H9 (cell line): Measurements from ENCODE around the gene PRG2. TPM values are rescaled to one million over a fixed set of nuclear protein-coding genes. Genes with fewer than 3 reads are reported as not detected.

ENCODE experiments used
- DNase-seq: peaks from one replicate; pipeline ENCODE4 v3.0.0-alpha.2; 2017
- H2AFZ ChIP-seq: one replicate; pipeline ENCODE4 v1.6.1; 2013; ENCODE audit warnings: mild to moderate bottlenecking, low read length, control low read depth, moderate library complexity
- H2AK5ac ChIP-seq: 2 replicates; pipeline ENCODE4 v1.6.1; 2013; ENCODE audit warnings: low read length, control low read depth, mixed read lengths; ENCODE audit not compliant: insufficient read length
- H2BK120ac ChIP-seq: one replicate; pipeline ENCODE4 v1.6.1; 2013; ENCODE audit warnings: low read depth, mild to moderate bottlenecking, low read length, control low read depth, inconsistent platforms; ENCODE audit not compliant: poor library complexity, severe bottlenecking
- H2BK12ac ChIP-seq: 2 replicates; pipeline ENCODE4 v1.6.1; 2013; ENCODE audit warnings: low read length, control low read depth, mixed read lengths, low read depth; ENCODE audit not compliant: insufficient read length
- H2BK15ac ChIP-seq: 2 replicates; pipeline ENCODE4 v1.6.1; 2013; ENCODE audit warnings: low read depth, low read length, control low read depth
- H2BK20ac ChIP-seq: one replicate; pipeline ENCODE4 v1.6.1; 2013; ENCODE audit warnings: low read depth, mild to moderate bottlenecking, low read length, control low read depth, inconsistent platforms; ENCODE audit not compliant: poor library complexity, severe bottlenecking
- H2BK5ac ChIP-seq: 2 replicates; pipeline ENCODE4 v1.6.1; 2013; ENCODE audit warnings: low read length, control low read depth, mixed read lengths; ENCODE audit not compliant: insufficient read length
- H3K14ac ChIP-seq: 2 replicates; pipeline ENCODE4 v1.6.1; 2013; ENCODE audit warnings: low read length, control low read depth; ENCODE audit not compliant: insufficient read depth
- H3K18ac ChIP-seq: 2 replicates; pipeline ENCODE4 v1.6.1; 2013; ENCODE audit warnings: low read depth, mild to moderate bottlenecking, mixed read lengths, low read length, control low read depth; ENCODE audit not compliant: insufficient read length
- H3K23ac ChIP-seq: 2 replicates; pipeline ENCODE4 v1.6.1; 2013; ENCODE audit warnings: low read length, control low read depth, mixed read lengths, low read depth; ENCODE audit not compliant: insufficient read length
- H3K23me2 ChIP-seq: 2 replicates; pipeline ENCODE4 v1.6.1; 2013; ENCODE audit warnings: low read depth, mild to moderate bottlenecking, mixed read lengths, low read length, control low read depth; ENCODE audit not compliant: insufficient read length, poor library complexity, severe bottlenecking
- H3K27ac ChIP-seq: 2 replicates; pipeline ENCODE4 v1.5.1; 2013; ENCODE audit warnings: low read length, control low read depth, mixed read lengths, low read depth; ENCODE audit not compliant: insufficient read length
- H3K27me3 ChIP-seq: 2 replicates; pipeline ENCODE4 v1.6.1; 2013; ENCODE audit warnings: low read length, control low read depth, inconsistent platforms; ENCODE audit not compliant: insufficient read depth
- H3K4ac ChIP-seq: 2 replicates; pipeline ENCODE4 v1.6.1; 2013; ENCODE audit warnings: low read depth, mild to moderate bottlenecking, control low read depth, inconsistent platforms, low read length, moderate library complexity
- H3K4me1 ChIP-seq: 2 replicates; pipeline ENCODE4 v1.6.1; 2013; ENCODE audit warnings: low read length, control low read depth, inconsistent platforms; ENCODE audit not compliant: insufficient read depth
- H3K4me2 ChIP-seq: 2 replicates; pipeline ENCODE4 v1.6.1; 2013; ENCODE audit warnings: low read length, control low read depth, mixed read lengths; ENCODE audit not compliant: insufficient read length, insufficient read depth
- H3K56ac ChIP-seq: 2 replicates; pipeline ENCODE4 v1.6.1; 2013; ENCODE audit warnings: low read depth, mild to moderate bottlenecking, mixed read lengths, low read length, control low read depth; ENCODE audit not compliant: insufficient read length
- H3K79me1 ChIP-seq: 2 replicates; pipeline ENCODE4 v1.6.1; 2013; ENCODE audit warnings: low read depth, mild to moderate bottlenecking, moderate library complexity, low read length, control low read depth, inconsistent platforms; ENCODE audit not compliant: insufficient read depth, poor library complexity, severe bottlenecking
- H3K79me2 ChIP-seq: 2 replicates; pipeline ENCODE4 v1.6.1; 2013; ENCODE audit warnings: low read length, control low read depth, inconsistent platforms; ENCODE audit not compliant: insufficient read depth
- H3K9ac ChIP-seq: 2 replicates; pipeline ENCODE4 v1.6.1; 2013; ENCODE audit warnings: low read length, control low read depth, mixed read lengths; ENCODE audit not compliant: insufficient read length; ENCODE audit errors: extremely low read depth
- H3K9me3 ChIP-seq: one replicate; pipeline ENCODE4 v1.6.1; 2013; ENCODE audit warnings: low read depth, low read length, inconsistent platforms; ENCODE audit not compliant: control insufficient read depth
- H3T11ph ChIP-seq: one replicate; pipeline ENCODE4 v1.6.1; 2013; ENCODE audit warnings: mild to moderate bottlenecking, low read length, control low read depth, inconsistent platforms
- H4K20me1 ChIP-seq: one replicate; pipeline ENCODE4 v1.6.1; 2013; ENCODE audit not compliant: control insufficient read depth, insufficient read length, insufficient read depth
- H4K5ac ChIP-seq: 2 replicates; pipeline ENCODE4 v1.6.1; 2013; ENCODE audit warnings: low read depth, mild to moderate bottlenecking, mixed read lengths, low read length, control low read depth; ENCODE audit not compliant: insufficient read length
- H4K8ac ChIP-seq: replicated peaks from 2 replicates; pipeline ENCODE4 v1.6.1; 2013; ENCODE audit warnings: low read length, control low read depth, mixed read lengths, low read depth; ENCODE audit not compliant: insufficient read length
- H4K91ac ChIP-seq: 2 replicates; pipeline ENCODE4 v1.6.1; 2013; ENCODE audit warnings: low read depth, mild to moderate bottlenecking, moderate library complexity, mixed read lengths, low read length, control low read depth; ENCODE audit not compliant: insufficient read length
- H3K27ac Mint-ChIP-seq, 3 experiments: 2 replicates in 2 of 3; 3 replicates in 1 of 3; pipeline ENCODE4 v1.8.0; 2020 to 2021; ENCODE audit warnings: mixed read lengths in 3 of 3, mild to moderate bottlenecking in 1 of 3, moderate library complexity in 1 of 3
- H3K27me3 Mint-ChIP-seq: 2 replicates; pipeline ENCODE4 v1.8.0; 2021; ENCODE audit warnings: low read depth, mild to moderate bottlenecking, moderate library complexity, mixed read lengths
- H3K36me3 Mint-ChIP-seq, 3 experiments: 2 replicates in 2 of 3; 3 replicates in 1 of 3; pipeline ENCODE4 v1.8.0; 2020 to 2021; ENCODE audit warnings: low read depth in 3 of 3, mixed read lengths in 3 of 3; ENCODE audit not compliant: insufficient read depth in 1 of 3
- H3K4me1 Mint-ChIP-seq, 2 experiments: 2 replicates each; pipeline ENCODE4 v1.8.0; 2020; ENCODE audit warnings: mixed read lengths in 2 of 2
- H3K4me3 Mint-ChIP-seq, 2 experiments: 2 replicates in 1 of 2; 3 replicates in 1 of 2; pipeline ENCODE4 v1.8.0; 2020 to 2021; ENCODE audit warnings: mild to moderate bottlenecking in 2 of 2, mixed read lengths in 2 of 2, moderate library complexity in 1 of 2
- H3K9me3 Mint-ChIP-seq, 2 experiments: 2 replicates in 1 of 2; 3 replicates in 1 of 2; pipeline ENCODE4 v1.8.0; 2020; ENCODE audit warnings: mild to moderate bottlenecking in 2 of 2, mixed read lengths in 2 of 2, moderate library complexity in 1 of 2
- CTCF ChIP-seq: fragments of 200-600 bp; sonication (generic); conservative IDR thresholded peaks from 3 replicates; pipeline ENCODE4 v1.8.0; 2021; ENCODE audit warnings: antibody characterized with exemption, mild to moderate bottlenecking
- WGBS: extraction: QIAGEN DNeasy Blood & Tissue Kit; methylation state at CpG from one replicate; pipeline ENCODE4 v1.1.7; 2013; ENCODE audit warnings: missing lambda C conversion rate, low lambda C conversion rate, mixed read lengths; ENCODE audit not compliant: insufficient read length; ENCODE audit errors: extremely low coverage; 5-methylcytosine and 5-hydroxymethylcytosine counted together
- total RNA-seq: library from RNA; stranded (reverse); gene quantifications from 2 replicates; pipeline ENCODE4 v1.2.1, GENCODE V29; 2021

PRG2 gene
- total RNA-seq, 1 experiment from 2014 or later: not detected

GRCh38 chr11:57407941-57408475 is 17.6 kb upstream of the PRG2 start:
- Histone ChIP-seq H4K5ac (no peak overlapping the region), H3K4me1 (no peaks in the 10 kb centered on the region), H3K4ac (no peak overlapping the region), H3K27me3 (no peaks in the 10 kb centered on the region), H3K23ac (no peak overlapping the region), H3K9me3 (no peaks in the 10 kb centered on the region), H3K9ac (no peak overlapping the region), H2AK5ac (no peak overlapping the region), H3K23me2 (no peaks in the 10 kb centered on the region), H2BK5ac (no peak overlapping the region), H3K27ac (no peak overlapping the region), H2BK12ac (no peak overlapping the region), H3K79me2 (no peaks in the 10 kb centered on the region), H4K91ac (no peak overlapping the region), H3K4me2 (no peak overlapping the region), H2BK120ac (no peak overlapping the region), H3T11ph (no peak overlapping the region), H3K18ac (no peak overlapping the region), H2BK20ac (no peak overlapping the region), H3K79me1 (no peaks in the 10 kb centered on the region), H3K14ac (no peak overlapping the region), H2BK15ac (no peak overlapping the region), H3K56ac (no peak overlapping the region), H4K8ac (no peak overlapping the region), H4K20me1 (no peaks in the 10 kb centered on the region), H2AFZ (no peak overlapping the region)
- Mint-ChIP-seq H3K4me3 (no peak overlapping the region), H3K36me3 (peaks cover 12 to 41% (median 23%) of the 10 kb centered on the region in 3 experiments; a peak in 6 of 7 replicates), H3K27ac (no peak overlapping the region), H3K4me1 (0 out of 4 replicates have a peak, but pooled peaks cover 0 to 3% of the 10 kb centered on the region in 2 experiments), H3K9me3 (no peaks in the 10 kb centered on the region; a peak in 1 of 5 replicates), H3K27me3 (no peaks in the 10 kb centered on the region)
- no CpG with 5 or more reads among the region's 8 CpGs for WGBS
- no peak for TF ChIP-seq CTCF
- no peak for DNase-seq
